Parathyroid adenoma (tissue), 2 donors: ENCODE measurements around the gene TERT.

Experiments
- H2AFZ ChIP-seq: fragments of 300-600 bp; sonication (generic); one replicate; pipeline ENCODE4 v1.7.0; 2017; ENCODE audit warnings: antibody characterized with exemption, mild to moderate bottlenecking
- H3K27ac ChIP-seq: fragments of 300-600 bp; sonication (generic); one replicate; pipeline ENCODE4 v1.7.0; 2017
- H3K27me3 ChIP-seq: fragments of 300-600 bp; sonication (generic); one replicate; pipeline ENCODE4 v1.7.0; 2017; ENCODE audit warnings: low read length; ENCODE audit not compliant: control insufficient read depth, insufficient read depth
- H3K36me3 ChIP-seq: fragments of 300-600 bp; sonication (generic); one replicate; pipeline ENCODE4 v1.7.0; 2017; ENCODE audit warnings: low read length; ENCODE audit not compliant: control insufficient read depth, insufficient read depth
- H3K4me1 ChIP-seq: fragments of 300-600 bp; sonication (generic); one replicate; pipeline ENCODE4 v1.7.0; 2017; ENCODE audit warnings: control low read depth
- H3K4me2 ChIP-seq: fragments of 300-600 bp; sonication (generic); one replicate; pipeline ENCODE4 v1.7.0; 2017; ENCODE audit warnings: low read length
- H3K4me3 ChIP-seq: fragments of 300-600 bp; sonication (generic); one replicate; pipeline ENCODE4 v1.7.0; 2017; ENCODE audit warnings: low read depth, low read length
- H3K79me2 ChIP-seq: fragments of 300-600 bp; sonication (generic); one replicate; pipeline ENCODE4 v1.7.0; 2017; ENCODE audit warnings: control low read depth
- H3K9ac ChIP-seq: fragments of 300-600 bp; sonication (generic); one replicate; pipeline ENCODE4 v1.7.0; 2017; ENCODE audit warnings: mild to moderate bottlenecking
- H3K9me3 ChIP-seq: fragments of 300-600 bp; sonication (generic); one replicate; pipeline ENCODE4 v1.7.0; 2017; ENCODE audit warnings: low read length; ENCODE audit not compliant: control insufficient read depth
- CTCF ChIP-seq: fragments of 300-600 bp; sonication (generic); IDR thresholded peaks from one replicate; pipeline ENCODE4 v1.7.0; 2017; ENCODE audit warnings: antibody characterized with exemption, mild to moderate bottlenecking
- donor health status: primary hyperparathyroidism.

The TERT gene

GRCh38 chr5:1240496-1241260 lies 54.2 kb downstream of the TERT start:
- no peak overlapping the region for H3K9ac ChIP-seq
- H3K27me3 ChIP-seq = no peaks in the 10 kb centered on the region
- H2AFZ ChIP-seq = no peak overlapping the region
- no peaks in the 10 kb centered on the region for H3K79me2 ChIP-seq
- no peaks in the 10 kb centered on the region for H3K4me1 ChIP-seq
- no peaks in the 10 kb centered on the region for H3K9me3 ChIP-seq
- no peak for TF ChIP-seq CTCF
- no peaks in the 10 kb centered on the region for H3K36me3 ChIP-seq
- H3K4me2 ChIP-seq = no peak overlapping the region
- H3K27ac ChIP-seq = no peak overlapping the region
- H3K4me3 ChIP-seq = no peak overlapping the region

- no peaks in the 10 kb centered on the region for H3K36me3 ChIP-seq
- no peak overlapping the region for H3K4me2 ChIP-seq
- no peaks in the 10 kb centered on the region for H3K79me2 ChIP-seq
- H3K4me1 ChIP-seq = no peaks in the 10 kb centered on the region
- no peak overlapping the region for H2AFZ ChIP-seq
- H3K4me3 ChIP-seq = no peak overlapping the region
- no peak overlapping the region for H3K27ac ChIP-seq
- no peaks in the 10 kb centered on the region for H3K9me3 ChIP-seq
- H3K9ac ChIP-seq = no peak overlapping the region
- no peaks in the 10 kb centered on the region for H3K27me3 ChIP-seq
- TF ChIP-seq CTCF = no peak
These were observed 55.2 kb downstream of the TERT start for GRCh38 chr5:1239505-1240251.

GRCh38 chr5:1235838-1236237 lies 59.0 kb downstream of the TERT start:
- no peak overlapping the region for H3K4me2 ChIP-seq
- H3K9me3 ChIP-seq = no peaks in the 10 kb centered on the region
- no peaks in the 10 kb centered on the region for H3K4me1 ChIP-seq
- no peaks in the 10 kb centered on the region for H3K36me3 ChIP-seq
- no peak overlapping the region for H3K27ac ChIP-seq
- no peak overlapping the region for H3K4me3 ChIP-seq
- no peak overlapping the region for H2AFZ ChIP-seq
- TF ChIP-seq CTCF = no peak
- H3K27me3 ChIP-seq = no peaks in the 10 kb centered on the region
- no peaks in the 10 kb centered on the region for H3K79me2 ChIP-seq
- H3K9ac ChIP-seq = no peak overlapping the region

- TF ChIP-seq CTCF = no peak
- Histone ChIP-seq H3K27me3 (no peaks in the 10 kb centered on the region), H3K27ac (no peak overlapping the region), H3K4me2 (no peak overlapping the region), H3K9me3 (no peaks in the 10 kb centered on the region), H3K4me1 (no peaks in the 10 kb centered on the region), H3K79me2 (no peaks in the 10 kb centered on the region), H3K36me3 (no peaks in the 10 kb centered on the region), H2AFZ (no peak overlapping the region), H3K9ac (no peak overlapping the region), H3K4me3 (no peak overlapping the region)
These were observed 59.5 kb downstream of the TERT start for GRCh38 chr5:1235379-1235778.
